ENCODE data around the gene FAM117B. TPM values are rescaled to one million over a fixed set of nuclear protein-coding genes. Genes with fewer than 3 reads are reported as not detected.
A peak's percentile ranks its signal among the peaks of the same experiment; 100 is the strongest.
"Not testable (repeated sequence)": the region's sequence is repeated elsewhere in the genome, so short reads cannot be mapped to it uniquely, and the experiment has no call there.

The FAM117B gene
- polyA plus RNA-seq, 1 donor, result 33.6 TPM

- DNase-seq, result peak; percentile 85
These were observed 851 bp downstream of the FAM117B start for GRCh38 chr2:202635428-202636212.

- no peak for DNase-seq
These were observed 1.4 kb downstream of the FAM117B start for GRCh38 chr2:202636213-202636513.

GRCh38 chr2:202638721-202639120 is 4.0 kb downstream of the FAM117B start:
- no peak for DNase-seq

GRCh38 chr2:202639231-202639630 is 4.5 kb downstream of the FAM117B start:
- DNase-seq, result no peak

GRCh38 chr2:202642567-202642966 is 7.8 kb downstream of the FAM117B start:
- no peak for DNase-seq

- no peak for DNase-seq
These were observed 8.5 kb downstream of the FAM117B start for GRCh38 chr2:202643012-202643858.

- no peak for DNase-seq
These were observed 17.4 kb downstream of the FAM117B start for GRCh38 chr2:202652119-202652518.

- no peak for DNase-seq
These were observed 19.1 kb downstream of the FAM117B start for GRCh38 chr2:202653890-202654289.

GRCh38 chr2:202657876-202658275 is 23.1 kb downstream of the FAM117B start:
- no peak for DNase-seq

GRCh38 chr2:202660796-202661195 is 26.0 kb downstream of the FAM117B start:
- no peak for DNase-seq

GRCh38 chr2:202669841-202670240 is 35.1 kb downstream of the FAM117B start:
- DNase-seq, result no peak

GRCh38 chr2:202671317-202672035 is 36.7 kb downstream of the FAM117B start:
- no peak for DNase-seq

- DNase-seq, result not testable (repeated sequence)
These were observed 40.3 kb downstream of the FAM117B start for GRCh38 chr2:202675097-202675496.

- no peak for DNase-seq
These were observed 45.2 kb downstream of the FAM117B start for GRCh38 chr2:202679980-202680379.

- DNase-seq, result no peak
These were observed 45.7 kb downstream of the FAM117B start for GRCh38 chr2:202680512-202680911.

GRCh38 chr2:202681688-202682205 is 47.0 kb downstream of the FAM117B start:
- DNase-seq, result no peak

GRCh38 chr2:202682274-202682673 is 47.5 kb downstream of the FAM117B start:
- no peak for DNase-seq

- no peak for DNase-seq
These were observed 52.5 kb downstream of the FAM117B start for GRCh38 chr2:202687276-202687675.

- DNase-seq, result no peak
These were observed 54.7 kb downstream of the FAM117B start for GRCh38 chr2:202689459-202689858.

- DNase-seq, result no peak
These were observed 55.1 kb downstream of the FAM117B start for GRCh38 chr2:202689898-202690297.

GRCh38 chr2:202690321-202690900 is 55.6 kb downstream of the FAM117B start:
- DNase-seq, result no peak

- DNase-seq, result no peak
These were observed 58.7 kb downstream of the FAM117B start for GRCh38 chr2:202693503-202693902.
